GM21737 (cell line): Measurements from ENCODE around the gene B4GALNT1.
A peak's percentile ranks its signal among the peaks of the same experiment; 100 is the strongest.

Experiments used
- ATAC-seq: cut with Tn5 transposase; IDR thresholded peaks from one replicate; pipeline ENCODE4 v1.9.1; 2021; ENCODE audit warnings: mild to moderate bottlenecking, moderate library complexity; ENCODE audit not compliant: unreplicated experiment

B4GALNT1 gene

GRCh38 chr12:57586832-57587429 is 46.1 kb downstream of the B4GALNT1 start:
- ATAC-seq: no peak

- ATAC-seq: no peak
Measured at GRCh38 chr12:57586128-57586527, 46.9 kb downstream of the B4GALNT1 start.

- no peak for ATAC-seq
Measured at GRCh38 chr12:57585156-57585555, 47.8 kb downstream of the B4GALNT1 start.

DNA sequence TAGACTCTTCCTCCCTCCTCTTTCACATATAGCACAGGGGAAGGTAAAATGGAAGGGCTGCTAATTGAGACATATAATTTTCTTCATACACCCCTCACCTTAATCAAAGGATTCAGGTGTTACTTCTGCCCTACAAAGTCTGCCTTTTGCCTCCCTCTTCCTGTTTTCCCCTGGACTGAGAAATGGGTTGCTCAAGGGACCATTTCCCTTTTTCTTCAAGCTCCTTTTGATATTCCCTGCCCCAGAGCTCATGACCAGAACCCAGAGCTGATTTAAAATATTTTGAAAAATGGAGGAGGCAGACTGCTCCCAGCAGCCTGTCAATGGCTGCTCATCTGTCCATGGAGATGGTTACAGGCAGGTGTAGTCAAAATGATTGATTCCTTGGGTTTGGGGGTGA is 48.3 kb downstream of the B4GALNT1 start:
- no peak for ATAC-seq

- no peak for ATAC-seq
Measured at GRCh38 chr12:57584050-57584449, 49.0 kb downstream of the B4GALNT1 start.

DNA sequence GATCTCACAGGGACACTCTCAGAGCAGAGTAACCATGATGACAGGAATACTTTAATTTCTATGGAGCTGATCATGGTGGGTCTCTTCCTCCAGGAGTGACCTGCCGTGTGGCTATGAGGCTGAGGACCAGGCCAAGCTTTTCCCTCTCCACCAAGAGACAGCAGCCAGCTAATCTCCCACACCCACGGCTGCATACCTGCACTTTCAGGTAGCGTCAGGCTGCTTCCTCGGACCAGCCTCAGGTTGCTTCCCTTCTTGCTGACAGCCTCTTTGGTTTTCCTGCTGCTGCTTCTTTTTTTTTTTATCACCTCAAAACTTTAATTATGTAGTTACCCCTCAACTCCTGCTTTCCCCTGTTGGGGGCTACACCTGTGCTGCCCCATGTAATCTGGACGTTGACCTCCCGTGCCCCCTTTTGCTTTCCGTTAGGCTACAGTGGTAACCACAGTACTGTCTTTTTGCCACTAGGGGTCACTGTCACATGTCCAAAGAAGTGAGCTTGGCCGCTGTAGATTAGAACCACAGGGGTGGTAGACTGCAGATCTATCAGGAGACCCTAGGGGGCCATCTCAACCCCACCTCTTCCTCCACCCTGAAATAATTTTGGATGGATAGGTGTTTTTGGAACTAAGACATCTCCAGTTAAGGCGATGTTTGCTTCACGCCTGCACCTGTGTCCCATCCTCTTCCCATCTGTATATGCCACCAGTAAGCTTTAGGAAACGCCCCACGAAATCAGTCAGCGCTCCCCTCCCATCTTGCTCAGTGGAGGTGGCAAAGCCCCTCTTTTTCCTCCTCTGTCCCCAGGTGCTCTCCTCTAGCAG is 49.8 kb downstream of the B4GALNT1 start:
- peak; percentile 92 for ATAC-seq

GRCh38 chr12:57582440-57582839 is 50.6 kb downstream of the B4GALNT1 start:
- ATAC-seq: no peak

- no peak for ATAC-seq
Measured at GRCh38 chr12:57581802-57582201, 51.2 kb downstream of the B4GALNT1 start.

- no peak for ATAC-seq
Measured at GRCh38 chr12:57580466-57580795, 52.6 kb downstream of the B4GALNT1 start.

- ATAC-seq: no peak
Measured at GRCh38 chr12:57579677-57580465, 53.1 kb downstream of the B4GALNT1 start.

DNA sequence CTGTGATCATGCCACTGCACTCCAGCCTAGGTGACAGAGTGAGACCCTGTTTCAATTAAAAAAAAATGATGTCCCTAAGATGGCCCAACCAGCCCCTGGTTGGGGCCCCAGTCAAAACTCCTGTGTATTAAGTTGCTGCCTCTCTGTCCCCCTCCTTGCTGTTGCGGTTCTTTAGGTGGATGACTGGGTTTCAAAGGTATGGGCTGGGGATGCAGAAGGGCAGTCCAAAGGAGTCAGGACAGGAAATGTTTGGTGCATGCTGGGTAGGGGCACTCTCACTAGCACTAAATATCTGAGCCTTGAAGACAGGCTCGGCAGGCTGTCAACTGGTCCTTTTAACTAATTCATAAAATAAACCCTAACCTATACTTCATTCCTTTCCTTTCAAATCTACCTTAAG is 54.0 kb downstream of the B4GALNT1 start:
- no peak for ATAC-seq

DNA sequence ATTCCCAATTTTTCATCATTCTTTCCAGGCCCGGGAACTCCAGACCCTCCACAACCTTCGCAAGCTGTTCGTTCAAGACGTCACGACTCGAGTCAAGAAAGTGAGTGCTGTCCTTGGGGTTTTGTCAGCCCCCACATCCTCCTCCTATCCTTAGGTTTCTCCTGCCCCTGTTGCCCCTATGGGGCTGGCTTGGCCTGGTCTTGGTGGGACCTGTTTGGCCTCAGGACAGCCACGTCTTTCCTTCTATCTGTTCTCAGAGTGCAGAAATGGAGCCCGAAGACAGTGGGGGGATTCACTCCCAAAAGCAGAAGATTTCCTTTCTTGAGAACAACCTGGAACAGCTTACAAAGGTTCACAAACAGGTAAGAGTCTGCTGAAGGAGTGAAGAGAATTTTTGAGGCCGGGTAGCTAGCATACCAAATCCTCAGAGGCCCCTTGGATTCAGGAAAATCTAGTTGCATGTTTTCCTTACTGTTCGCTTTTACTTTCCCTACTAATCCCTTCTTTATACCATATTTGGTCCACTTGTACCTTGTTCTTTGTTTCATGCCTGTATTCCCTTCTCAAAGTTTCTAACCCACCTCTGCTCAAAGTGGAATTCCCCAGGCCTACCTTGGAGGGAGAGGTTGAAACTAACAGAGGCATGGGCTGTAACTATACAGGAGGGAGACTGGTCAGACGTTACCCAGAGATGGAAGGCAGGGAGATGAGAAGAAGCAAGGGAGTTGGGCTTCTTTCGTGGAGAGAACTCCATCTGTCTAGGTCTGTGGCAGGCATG is 54.8 kb downstream of the B4GALNT1 start:
- ATAC-seq: no peak

GRCh38 chr12:57576613-57577160 is 56.3 kb downstream of the B4GALNT1 start:
- no peak for ATAC-seq
